Fibroblast of skin of right quadriceps (primary cell): ENCODE measurements around the gene B3GNT7.
"Not testable (repeated sequence)": the region's sequence is repeated elsewhere in the genome, so short reads cannot be mapped to it uniquely, and the experiment has no call there.

ENCODE experiments used
- DNase-seq: peaks from one replicate; pipeline ENCODE4 v3.0.0-alpha.2; 2013

Gene B3GNT7

DNA sequence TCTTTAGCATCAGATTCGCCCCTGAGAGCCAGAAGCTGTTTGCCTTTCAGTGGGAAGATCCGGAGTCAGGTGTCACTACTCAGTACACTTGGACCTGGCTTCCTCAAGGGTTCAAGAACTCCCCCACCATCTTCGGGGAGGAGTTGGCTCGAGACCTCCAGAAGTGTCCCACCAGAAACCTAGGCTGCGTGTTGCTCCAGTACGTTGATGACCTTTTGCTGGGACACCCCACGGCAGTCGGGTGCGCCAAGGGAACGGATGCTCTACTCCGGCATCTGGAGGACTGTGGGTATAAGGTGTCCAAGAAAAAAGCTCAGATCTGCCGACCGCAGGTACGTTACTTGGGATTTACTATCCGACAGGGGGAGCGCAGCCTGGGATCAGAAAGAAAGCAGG lies 8.7 kb downstream of the B3GNT7 start:
- DNase-seq = not testable (repeated sequence)

DNA sequence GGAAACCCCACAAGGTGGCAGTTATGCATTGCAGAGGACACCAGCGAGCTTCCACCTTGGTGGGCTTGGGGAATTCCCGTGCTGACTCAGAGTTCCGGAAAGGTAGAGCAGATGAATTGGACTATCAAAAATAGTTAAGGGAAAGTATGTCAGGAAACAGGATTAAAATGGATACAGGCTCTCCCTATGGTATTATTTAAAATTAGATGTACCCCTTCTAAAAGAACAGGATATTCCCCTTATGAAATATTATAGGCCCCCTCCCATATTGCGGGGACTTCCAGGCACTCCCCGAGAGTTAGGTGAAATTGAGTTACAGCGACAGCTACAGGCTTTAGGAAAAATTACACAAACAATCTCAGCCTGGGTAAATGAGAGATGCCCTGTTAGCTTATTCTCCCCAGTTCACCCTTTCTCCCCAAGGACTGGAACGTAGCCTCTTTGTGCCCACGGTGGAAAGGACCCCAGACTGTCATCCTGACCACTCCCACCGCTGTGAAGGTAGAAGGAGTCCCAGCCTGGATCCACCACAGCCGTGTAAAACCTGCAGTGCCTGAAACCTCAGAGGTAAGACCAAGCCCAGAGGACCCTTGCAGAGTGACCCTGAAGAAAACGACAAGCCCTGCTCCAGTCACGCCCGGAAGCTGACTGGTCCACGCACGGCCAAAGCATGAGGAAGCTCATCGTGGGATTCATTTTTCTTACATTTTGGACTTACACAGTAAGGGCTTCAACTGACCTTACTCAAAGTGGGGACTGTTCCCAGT lies 10.3 kb downstream of the B3GNT7 start:
- not testable (repeated sequence) for DNase-seq

DNA sequence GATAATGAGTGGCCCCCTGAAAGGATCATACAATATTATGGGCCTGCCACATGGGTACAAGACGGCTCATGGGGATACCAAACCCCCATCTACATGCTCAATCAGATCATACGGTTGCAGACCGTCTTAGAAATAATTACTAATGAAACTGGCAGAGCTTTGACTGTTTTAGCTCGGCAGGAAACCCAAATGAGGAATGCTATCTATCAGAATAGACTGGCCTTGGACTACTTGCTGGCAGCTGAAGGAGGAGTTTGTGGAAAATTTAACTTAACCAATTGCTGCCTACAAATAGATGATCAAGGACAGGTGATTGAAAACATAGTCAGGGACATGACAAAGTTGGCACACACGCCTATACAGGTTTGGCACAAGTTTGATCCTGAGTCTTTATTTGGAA lies 12.2 kb downstream of the B3GNT7 start:
- not testable (repeated sequence) for DNase-seq

DNA sequence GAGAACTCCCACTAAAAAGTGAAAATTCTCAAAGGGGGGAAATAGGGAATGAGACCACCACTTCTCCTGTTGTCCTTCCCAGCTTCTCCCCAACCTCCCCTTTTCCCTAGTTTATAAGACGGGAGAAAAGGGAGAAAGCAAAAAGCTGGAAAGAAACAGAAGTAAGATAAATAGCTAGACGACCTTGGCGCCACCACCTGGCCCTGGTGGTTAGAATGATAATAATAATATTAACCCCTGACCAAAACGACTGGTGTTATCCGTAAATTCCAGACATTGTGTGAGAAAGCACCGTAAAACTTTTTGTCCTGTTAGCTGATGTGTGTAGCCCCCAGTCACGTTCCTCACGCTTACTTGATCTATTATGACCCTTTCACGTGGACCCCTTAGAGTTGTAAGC lies 12.8 kb downstream of the B3GNT7 start:
- DNase-seq = not testable (repeated sequence)

DNA sequence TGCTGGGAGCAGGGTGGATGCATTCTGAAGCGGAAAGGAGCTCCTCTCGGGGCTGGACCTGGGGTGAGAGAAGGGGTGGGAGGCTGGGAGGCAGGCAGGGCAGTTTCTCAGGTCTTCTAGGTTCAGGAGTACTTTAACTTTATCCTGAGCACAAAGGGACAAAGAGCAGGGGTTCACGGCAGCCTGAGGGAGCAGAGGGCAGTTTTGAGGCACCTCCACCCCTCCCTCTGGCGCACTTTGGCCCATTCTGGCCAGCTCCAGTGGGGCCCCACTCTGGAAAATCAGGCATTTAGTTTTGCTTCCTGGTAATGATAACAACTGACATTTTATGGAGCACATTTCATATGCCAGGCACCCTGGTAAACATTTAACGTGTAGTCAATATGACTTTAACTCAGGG lies 14.3 kb downstream of the B3GNT7 start:
- no peak for DNase-seq

DNA sequence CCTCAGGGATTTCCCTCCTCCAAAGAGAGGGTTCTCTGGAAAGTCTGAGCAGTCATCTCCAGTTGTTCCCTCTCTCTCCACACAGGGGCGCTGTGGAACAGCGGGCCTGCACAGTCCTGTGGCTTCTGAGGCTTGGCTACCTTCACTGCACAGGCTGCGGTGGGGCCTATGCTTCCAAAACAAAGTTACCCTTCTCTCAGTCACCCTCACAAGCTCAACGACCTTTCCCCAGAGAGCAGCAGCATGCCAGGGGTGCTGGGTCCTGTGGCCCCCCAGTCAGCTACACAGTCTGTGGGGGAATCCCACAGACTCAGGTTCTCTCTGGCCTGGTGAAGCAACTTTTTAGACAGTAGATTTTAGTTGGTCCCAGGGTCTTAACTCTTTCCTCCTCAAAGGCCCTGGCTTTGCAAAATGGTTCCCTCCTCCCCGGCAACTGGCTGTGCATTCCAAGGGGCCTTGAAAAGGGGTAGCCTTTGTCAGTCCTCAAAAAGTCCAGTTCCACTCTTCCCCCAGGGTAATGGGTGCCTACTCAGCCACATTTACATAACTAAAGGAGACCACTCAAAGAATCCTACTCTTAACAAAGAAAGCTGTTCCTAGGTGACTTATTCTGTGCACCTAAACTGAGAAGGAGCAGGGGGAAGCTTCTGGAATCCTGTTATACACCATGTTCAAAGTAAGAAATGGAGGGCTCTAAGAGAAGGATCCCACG lies 14.9 kb downstream of the B3GNT7 start:
- no peak for DNase-seq

DNA sequence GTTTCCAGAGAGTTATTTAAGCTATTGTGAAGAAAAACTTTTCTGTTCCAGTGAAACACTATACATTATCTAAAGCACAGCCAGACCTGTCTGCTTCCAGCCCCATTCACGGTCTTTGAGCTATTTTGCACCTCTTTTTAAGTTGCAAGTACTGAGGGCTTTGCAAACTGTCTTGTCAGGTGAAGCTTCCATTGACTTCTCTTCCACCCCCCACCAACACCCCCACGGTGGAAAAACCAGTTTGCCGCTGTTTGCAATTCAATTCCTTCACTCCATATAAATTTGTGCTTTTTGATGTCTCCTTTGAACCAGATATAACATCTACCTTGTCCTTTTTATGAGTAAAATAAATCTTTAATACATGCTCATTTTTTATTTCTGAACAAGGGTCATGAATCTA lies 15.7 kb downstream of the B3GNT7 start:
- DNase-seq = no peak

DNA sequence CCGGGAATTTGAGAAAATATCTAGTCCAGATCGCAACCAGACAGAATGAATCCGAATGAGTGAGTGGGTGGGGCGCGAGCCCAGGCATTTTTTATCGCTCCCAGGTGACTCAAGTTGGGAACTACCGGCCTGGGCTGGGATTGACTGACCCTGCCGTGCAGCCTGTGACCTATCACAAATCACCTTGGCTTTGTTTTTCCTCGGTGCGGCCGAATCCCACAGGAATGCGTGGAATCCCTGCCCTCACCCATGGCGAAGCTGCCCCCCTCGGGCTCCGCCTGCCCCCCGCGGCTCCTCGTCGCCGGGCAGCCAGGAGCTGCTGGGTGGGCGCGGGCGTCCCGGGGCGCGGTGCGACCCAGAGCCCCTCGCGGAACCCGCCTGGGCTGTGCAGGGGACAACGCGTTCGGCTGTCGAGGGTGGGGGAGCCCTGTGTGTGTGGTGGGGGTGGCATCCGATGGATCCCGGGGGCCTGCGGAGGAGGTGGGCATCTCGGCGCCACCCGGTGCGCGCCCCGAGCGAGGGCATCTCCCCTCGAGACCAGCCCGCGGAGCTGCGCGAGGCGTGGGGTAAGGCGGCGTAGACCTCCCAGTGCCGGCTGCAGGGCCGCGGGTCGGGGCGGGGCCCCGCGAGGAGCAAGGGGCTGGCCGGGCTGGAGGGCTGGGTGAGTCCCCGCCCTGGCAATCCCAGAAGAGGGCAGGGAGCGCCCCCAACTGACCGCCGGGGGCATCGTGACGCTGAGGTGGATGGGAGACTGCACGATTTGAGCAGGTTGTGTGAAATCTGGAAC lies 16.5 kb downstream of the B3GNT7 start:
- DNase-seq = peak; percentile 80

DNA sequence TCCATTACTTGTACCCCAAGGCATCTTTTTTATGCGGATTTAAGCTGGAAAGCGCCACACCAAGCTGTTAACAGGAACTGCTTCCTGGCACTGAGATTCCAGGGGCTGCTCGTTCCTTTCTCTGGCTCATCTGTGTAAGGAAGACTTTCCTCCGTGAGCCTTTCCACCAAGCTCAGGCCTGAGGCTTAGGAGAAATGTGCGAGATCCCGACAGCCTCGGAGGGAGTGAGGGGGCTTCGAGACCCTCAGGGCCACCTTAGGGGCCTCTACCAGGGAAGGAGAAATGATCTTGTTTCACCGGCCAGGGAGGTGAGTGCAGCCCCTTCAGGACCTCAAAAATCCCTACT lies 17.1 kb downstream of the B3GNT7 start:
- no peak for DNase-seq

DNA sequence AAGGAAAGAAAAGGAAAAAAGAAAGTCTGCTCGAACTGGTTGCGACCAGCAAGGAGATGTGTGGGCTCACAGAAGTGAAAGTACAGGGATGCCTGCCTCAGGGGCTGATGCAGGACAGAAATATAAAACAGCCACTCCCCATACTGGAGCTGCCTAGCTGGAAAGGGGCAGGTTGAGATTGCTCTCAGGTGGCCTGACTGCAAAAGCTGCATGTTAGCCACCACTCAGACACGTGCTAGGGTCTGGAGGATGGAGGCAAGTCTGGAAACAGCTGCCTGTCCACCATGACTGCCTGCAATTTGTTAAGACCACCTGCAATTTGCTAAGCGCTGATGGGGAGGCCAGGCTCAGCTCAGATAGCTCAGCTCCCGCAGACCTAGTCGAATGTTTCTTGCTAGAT lies 17.9 kb downstream of the B3GNT7 start:
- no peak for DNase-seq

DNA sequence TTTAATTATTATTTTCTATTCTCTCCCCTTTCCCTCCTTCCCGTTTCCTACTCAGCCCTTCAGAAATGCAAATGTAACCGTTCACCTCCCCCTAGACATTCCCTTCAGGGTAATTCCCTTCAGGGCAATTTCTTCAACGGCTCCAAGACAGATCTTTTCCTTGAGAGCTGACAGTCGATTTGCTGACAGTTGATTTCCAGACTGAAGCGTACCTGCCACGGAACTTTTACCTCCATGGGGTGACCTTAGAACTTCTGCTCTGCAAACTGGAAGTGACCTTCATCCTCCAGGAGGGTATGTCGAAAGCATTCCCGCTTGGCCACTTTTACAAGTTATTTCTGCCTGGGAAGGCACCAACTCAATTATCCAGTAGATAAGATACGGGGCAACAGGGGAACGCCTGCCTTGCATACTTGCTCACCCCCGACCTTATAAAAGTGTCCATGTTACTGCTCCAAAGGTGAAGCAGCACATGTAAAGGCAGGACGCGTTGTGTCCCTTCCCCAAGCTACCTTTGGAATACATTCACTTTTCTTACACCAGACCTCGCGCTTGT lies 18.5 kb downstream of the B3GNT7 start:
- DNase-seq = no peak

DNA sequence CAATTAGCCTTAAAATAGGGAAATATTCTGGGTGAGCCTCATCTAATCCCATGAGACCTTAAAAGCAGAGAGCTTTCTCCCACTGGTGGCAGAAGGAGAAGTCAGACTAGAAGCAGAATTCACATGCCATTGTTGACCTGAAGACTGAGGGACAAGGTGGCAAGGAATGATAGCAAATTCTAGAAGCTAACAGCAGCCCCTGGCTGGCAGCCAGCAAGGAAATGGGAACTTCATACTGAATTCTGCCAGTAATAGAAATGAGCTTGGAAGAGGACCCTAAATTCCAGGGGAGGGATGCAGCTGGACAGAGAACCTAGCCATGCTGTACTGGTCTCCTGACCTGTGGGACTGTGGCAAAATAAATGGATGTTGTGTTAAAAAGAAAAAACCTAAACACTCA lies 19.5 kb downstream of the B3GNT7 start:
- no peak for DNase-seq

DNA sequence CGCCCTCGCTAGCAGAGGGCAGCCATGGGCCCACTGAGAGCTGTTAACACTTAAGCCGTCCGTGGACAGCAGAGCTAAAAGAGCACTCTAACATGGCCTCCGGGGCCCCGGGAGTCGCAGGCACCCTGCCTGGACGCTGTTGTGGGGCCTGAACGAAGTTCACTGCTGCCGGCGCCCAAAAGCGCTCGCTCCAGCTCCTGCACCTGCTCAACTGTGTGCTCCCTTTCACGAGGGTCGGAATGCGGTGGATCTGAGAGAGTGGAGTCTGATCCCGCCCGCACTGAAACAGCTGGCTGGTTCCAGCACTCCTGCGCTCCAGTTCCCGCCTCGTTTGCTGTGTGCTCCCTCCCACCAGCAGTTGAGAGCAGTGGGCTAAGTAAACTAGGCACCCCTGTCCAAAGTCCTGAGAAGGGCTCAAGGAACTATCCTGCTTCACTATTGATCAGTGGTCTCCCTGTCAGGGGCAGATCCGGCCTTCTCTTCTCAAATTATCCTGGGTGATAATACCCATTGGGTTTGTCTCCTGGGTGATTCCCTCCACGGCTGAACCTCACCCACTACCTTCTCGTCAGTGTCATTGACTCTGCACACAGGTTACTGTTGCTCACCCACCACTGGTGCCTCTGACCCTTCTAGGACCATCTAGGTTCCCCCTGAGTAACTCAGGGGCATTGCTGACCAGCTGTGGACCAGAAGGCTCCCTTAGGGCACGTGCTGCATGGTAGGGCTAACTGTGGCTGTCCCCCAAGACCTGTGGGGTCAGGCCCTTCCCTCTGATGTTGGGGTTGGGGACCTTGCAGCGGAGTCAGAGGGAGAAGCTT lies 23.5 kb downstream of the B3GNT7 start:
- DNase-seq = no peak

DNA sequence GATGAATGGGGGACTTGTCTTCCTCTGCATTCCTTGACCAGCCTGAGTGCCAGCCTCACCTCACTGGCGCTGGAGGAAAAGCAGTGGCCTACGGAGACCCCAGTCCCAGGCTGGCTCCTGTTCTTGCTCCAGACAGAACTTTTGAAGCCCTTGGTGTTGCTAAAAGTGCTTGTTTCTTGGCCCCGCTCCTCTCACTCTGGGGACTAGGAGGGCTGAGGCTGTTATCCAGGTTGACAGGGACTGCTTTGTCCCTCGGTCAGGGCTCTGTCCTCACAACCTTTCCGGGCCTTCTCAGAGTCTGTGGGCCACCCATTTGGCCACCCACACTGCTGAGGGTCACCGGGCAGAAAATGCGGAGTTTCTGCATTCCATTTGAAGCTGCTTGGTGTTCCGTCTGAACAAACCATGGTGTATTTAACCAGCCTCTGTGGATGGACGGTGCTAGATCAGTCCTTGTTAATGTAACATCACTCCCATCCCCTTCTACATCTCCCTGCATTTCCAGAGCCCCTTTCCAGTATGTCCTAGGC lies 25.6 kb downstream of the B3GNT7 start:
- no peak for DNase-seq

DNA sequence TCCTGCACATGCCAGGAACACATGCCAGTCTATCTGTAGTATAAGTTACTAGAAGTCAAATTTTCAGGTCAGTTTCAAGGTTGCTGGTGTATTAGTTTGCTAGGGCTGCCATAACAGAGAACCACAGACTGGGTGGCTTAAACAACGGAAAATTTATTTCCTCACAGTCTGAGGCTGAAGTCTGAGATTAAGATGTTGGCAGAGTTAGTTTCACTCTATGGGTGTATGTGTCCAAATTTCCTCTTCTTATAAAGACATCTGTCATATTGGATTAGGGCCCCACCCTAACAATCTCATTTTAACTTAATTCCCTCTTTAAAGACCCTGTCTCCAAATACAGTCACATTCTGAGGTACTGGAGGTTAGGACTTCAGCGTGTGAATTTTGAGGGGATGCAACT lies 26.5 kb downstream of the B3GNT7 start:
- DNase-seq = no peak

DNA sequence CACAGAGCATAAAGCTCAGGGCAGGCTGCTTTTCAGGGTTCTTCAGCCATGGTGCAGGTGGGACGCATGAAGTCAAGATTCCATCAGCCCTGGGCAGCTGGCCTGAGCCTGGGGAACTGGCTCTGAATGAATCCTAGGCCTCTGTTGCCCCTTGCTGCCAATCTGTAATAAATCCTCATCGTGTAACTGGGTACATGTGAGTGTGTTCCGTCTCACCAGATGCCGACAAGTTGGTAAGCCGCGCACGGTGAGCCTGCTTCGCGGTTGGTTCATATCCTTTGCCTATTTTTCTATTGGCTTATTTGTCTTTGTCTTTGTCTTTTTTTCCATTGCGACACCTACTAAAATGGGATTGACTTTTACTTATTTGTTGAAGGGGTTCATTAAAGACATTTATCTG lies 27.7 kb downstream of the B3GNT7 start:
- DNase-seq = no peak

DNA sequence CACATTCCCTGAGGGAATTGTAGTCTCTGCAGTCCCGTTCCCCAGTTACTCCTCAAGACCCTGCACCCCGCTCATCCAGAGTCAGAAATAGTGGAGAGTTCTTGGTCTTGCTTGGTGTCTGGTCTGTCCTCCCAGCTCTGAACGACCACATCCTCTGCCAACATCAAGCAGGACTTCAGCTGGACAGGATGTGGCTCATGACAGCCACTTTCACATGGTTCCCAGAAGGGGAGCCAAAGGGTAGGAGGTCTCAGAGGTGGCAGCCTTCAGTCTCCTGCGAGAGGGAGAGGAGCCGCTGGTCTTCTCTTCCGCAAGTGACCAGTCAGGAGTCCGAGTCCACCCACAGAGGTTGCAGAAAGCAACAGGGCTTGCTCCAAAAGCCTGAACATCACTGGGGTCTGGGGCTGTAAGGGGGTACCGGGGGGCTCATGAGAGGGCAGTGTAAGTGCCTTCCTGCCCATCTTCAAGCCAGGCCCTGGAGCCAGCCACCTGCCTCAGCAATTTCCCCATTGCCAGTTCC lies 29.8 kb downstream of the B3GNT7 start:
- DNase-seq = no peak

DNA sequence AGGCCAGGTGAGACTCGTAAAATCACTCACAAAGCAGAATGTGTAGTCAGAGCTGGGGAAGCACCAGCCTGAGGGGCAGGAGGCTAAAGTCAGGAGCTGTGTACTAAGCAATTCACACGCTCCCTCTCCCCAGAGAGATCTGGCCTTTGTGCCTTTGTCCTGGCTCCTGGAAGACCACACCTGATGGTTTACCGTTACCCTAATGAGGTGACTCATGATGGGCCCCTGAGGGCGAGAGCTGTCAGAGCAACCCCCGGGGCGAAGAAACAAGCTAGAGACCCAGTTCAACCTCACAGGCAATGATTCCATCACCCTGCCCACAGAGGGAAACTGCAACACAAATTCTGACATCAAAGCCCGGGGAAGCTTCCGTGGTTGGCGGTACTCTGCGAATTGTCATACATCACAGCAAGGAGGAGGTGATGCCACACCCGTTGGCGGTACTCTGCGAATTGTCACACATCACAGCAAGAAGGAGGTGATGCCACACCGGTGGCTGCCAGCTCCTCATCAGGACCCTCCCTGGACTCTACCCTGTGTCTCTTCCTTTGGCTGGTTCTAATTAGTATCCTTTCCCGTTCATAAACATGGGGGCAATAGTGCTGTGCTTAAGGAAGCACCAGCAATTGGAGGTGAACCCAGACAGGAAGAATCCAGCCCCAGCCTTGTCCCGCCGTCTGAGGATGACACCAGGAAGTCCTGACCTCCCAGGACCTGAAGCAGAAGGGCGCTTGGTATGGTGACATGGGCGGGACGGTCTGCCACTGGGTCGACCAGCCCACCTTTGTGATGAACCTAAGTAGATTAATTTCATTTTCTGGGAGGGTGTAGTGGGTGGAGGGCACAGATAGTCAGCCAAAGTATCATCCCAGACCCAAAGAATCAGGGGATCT lies 30.5 kb downstream of the B3GNT7 start:
- no peak for DNase-seq

DNA sequence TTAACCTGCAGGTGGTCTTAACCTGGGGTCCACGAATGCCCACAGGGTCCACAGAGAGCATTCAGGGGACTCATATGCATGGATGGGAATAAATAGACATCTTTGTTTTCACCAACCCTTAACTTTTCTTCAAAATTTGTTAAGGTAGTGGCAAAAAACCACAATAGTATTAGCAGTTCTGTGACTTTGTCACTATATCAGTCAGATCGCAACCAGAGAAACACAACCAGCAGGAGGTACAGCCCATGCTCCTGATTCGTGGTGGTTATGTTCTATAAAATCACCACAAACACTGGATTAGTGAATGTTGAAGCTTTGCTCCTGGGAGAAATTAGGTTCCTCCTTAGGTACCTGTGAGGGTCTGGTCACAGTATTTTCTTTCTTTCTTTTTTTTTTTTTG lies 31.6 kb downstream of the B3GNT7 start:
- DNase-seq = no peak

DNA sequence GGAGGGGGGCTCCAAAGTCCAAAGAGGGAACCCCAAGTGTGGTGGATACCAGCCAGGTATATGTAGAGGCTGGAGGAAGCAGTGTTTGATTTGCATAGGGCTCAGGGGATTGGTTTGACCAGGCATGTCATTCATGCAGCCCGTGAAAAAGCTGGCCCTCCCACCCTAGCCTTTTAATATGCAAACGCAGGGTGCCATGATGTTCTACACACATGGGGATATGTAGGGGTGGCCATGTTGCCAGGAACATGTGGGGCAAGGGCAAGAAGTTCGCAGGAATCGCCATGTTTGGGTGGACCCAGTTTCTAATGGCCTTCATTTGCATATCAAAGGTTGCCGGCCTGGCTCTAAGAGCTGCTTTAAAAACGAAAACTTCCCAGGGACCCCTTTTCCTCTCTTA lies 33.6 kb downstream of the B3GNT7 start:
- DNase-seq = no peak

DNA sequence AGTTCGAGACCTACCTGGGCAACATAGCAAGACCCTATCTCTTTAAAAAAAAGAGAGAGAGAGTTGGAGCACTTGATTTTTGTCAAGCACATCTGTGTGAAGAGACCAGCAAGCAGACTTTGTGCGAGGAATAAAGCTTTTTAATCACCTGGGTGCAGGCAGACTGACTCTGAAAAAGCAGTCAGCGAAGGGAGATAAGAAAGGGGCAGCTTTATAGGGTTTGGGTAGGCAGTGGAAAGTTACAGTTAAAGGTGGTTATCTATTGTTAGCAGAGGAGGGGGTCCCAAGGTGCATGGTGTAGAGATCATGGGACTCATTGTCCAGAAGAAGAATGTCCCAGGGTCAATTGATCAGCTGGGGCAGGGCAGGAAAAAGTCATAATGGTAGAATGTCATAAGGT lies 34.4 kb downstream of the B3GNT7 start:
- no peak for DNase-seq
